T-helper 22 cell (primary cell): ENCODE results near the gene ALDH1B1.

ENCODE experiments used
- DNase-seq: peaks from one replicate; pipeline ENCODE4 v3.0.0-alpha.2; 2020; ENCODE audit warnings: low read depth

The ALDH1B1 gene

DNA sequence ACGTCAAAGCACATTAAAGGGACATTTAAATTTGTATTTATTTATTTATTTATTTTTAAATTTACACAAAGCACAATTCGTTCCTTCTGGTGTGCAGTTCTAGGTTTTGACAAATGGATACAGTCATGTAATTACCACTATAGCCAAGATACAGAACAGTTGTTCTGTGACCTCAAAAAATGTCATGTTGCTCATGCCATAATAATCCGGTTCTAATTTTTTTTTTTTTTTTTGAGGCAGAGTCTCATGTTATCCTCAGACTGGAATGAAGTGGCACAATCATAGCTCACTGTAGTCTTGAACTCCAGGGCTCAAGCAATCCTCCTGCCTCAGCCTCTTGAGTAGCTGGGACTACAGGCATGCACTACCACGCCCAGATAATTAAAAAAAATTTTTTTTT, 24.0 kb downstream of the ALDH1B1 start:
- no peak for DNase-seq

DNA sequence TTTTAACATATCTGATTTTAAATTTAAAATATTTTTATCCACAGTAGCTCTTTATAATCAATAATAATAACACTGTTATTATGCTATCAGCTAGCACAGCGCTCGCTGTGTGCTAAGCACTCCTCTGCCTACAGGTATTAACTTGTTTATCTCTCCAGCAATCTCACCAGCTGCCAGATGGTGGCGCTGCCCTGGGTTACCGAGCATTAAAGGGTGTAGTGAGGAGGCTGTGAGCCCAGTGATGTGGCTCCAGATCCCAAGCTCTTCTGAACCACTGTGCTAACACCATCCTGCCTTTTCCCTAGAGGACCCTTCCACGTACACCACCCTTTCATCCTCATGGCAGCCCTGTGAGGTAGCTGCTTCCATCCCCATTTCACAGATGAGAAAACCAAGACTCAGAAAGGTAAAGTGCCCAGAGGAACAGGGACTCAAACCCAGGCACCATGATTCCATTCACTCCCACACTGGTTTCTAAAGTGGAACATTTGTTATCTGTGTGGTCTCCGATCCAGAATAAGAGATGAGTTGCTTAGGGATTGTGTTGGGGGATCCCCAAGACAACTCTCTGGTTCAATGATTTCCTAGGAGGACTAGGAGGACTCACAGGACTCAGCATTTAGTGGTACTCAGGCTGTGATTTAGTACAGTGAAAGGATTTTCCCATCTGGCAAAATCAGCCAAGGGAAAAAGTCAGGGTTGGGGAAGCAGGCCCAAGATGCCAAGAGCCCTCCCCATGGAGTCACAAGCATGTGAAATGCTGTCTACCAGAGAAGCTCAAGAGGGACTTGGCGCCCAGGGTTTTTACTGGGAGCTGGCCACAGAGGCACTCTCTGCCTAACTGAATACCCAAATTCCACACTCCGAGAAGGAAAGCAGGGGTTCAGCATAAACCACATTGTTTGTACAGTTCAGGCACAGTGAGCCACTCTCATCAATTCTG, 24.8 kb downstream of the ALDH1B1 start:
- DNase-seq = no peak

DNA sequence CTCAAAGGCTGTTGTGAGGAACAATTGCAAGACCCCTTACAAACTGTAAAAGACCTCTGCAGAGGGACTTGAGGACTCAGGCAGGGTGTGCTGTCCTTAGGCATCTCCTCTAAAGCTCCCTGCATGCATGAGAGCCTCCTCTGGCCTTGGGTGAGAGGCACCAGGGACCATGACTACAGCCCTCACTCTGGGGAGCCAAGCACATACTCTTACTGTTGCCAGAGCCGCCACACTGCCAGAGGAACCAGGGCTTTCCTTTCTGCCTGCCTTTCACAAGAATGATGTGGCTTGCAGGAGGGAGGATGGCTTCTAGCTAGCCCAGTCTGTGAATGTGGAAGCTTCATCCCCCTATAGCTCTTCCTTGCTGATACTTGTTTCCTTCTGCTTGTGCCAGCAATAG, 25.9 kb downstream of the ALDH1B1 start:
- DNase-seq = no peak

DNA sequence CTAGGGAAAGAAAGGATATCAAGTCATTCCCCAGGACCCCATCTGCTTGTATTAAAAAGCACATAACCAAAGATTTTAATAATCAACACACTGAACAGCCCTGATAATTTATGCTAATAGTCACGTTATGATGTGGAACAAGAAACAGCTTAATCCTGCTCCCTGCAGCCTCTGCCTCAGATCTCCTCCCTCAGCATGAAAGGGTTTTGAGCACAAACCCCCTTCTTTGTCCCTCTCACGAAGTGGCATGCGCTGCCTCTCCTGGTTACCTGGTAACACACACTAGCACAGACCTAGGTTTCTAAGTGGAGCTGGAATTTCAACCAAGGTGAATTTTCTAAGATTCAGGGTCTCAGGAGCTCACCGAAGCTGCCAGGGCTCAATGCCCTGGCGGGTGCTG, 26.7 kb downstream of the ALDH1B1 start:
- DNase-seq = no peak

DNA sequence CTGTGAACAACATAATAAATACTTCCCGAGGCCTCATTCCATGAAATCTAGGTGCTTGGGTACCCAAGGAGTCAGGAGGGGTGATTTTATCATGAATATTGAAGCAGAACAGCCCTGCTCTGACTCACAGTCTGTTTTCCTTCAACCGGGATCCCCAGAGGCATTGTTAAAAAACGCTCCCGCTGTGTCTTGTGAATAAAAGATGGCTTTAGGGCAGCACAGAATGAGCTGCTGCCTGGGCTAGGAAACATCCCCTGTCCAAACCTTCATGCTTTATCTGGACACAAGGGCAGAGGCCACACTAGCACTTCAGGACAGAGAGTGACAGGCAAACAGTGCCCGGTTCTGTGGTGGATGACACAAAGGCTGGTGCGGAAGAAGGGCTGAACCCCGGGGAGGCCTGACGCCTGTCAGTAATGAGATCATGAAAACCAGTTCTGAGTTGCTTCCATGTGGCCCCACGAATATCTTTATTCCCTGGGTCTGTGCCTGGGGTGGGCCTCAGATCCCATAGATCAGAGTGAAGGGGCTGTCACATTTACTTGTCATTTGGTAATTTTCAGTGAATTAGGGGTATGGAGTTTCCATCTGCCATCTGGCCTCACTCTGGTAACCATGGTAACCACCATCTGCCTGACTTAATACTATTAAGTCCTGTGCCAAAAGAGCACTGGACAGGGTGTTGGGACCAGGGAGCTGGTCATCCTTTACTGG, 29.2 kb downstream of the ALDH1B1 start:
- DNase-seq = no peak

DNA sequence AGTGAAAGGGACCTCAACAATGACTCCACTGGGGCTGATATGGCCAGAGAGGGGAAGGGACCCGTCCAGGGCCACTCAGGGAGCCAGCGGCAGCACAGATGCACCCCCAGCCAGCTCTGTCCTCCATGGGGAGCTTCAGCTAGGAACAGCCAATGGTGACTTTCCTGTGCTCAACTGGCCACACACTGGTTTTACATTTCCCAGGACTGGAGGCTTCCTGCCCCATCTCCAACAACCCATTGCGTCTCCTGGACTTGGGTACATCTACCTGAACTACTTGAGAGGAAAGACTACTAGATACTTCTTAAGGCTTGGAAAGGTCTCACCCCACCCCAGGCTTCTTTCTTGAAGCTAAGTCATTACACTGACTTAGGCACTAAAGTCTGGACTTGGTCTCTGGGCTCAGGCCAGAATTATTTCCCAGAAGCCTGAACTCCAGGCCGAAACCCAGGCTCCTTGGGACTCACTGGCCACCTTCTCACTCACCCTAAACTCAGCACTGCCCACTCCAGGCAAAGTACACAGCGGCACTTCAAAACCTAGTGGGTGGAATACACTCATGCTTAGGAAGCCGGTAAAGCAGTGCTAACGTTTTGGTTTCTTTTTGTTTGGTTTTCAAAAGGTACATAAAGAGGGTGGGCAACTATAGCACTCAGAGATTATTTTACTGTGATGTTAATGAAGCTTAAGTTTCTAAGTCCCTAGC, 30.2 kb downstream of the ALDH1B1 start:
- no peak for DNase-seq

DNA sequence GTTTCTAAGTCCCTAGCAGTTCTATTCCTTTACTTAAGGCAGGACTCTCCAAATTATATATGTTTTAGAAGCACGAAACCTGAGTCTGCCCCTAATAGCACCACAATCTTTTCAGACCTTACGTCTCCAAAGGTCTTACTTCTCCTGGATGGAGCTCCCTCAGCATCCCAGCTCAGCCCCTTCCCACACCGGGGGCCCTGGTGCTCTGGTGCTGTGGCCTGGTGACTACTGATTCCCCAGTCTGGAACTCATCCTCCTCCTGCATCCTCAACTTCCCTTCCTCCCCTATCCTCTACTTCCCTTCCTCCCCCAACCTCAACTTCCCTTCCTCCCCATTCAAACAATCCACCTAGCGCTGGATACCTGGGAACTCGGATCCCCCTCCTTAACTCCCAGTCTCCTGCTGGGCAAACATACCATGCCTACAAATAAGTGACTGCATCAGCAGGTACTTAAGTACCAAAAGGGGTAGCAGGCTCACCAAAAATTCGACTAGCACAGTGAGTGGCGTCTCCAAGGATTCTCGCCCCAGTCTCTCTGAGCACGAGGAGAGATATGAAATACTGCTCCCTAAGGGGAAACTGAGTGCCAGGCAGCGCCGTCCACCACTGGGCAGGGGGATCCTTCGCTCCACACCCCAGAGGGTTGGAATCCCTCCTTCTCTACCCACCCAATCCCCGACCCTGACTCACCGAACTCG, 30.9 kb downstream of the ALDH1B1 start:
- no peak for DNase-seq

DNA sequence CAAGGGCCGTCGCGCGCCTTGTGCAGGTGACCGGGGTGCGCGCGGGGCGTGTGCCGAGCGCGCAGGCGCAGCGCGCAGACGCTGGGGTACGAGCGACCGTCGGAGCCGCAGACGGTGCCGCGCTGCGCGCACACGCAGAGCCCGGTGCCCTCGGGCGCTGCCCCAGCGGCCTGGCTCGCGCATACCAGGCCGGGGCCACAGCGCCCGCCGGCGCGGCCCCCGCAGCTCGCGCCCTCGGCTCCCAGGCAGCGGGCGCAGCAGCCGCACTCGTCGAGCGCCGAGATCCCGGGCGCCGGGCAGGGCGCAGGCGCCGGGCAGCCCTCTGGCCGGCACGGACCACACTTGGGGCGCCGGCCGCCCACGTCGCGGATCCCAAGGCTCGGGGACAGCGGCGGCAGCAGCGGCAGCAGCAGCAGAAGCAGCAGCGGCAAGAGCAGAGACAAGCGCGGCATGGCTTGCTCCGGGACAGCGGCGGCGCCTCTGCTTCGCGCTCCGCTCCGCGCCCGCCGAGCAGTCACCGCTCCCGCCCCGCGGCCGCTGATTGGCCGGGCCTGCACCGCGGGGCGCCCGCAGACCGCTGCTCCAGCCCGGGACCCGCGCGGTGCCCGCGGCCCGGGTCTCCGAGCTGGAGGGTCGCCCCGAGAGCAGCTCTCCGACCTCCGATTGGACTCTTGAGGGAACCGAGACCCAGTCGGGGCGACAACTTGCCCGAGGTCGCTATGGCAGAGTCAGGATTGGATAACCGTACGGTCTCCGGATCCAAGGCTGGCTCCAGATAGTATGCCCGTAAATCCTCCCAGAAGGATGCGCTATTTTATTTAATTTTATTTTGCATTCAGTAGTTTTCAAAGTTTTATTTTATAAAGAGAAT, 31.7 kb downstream of the ALDH1B1 start, which contains the start of gene IGFBPL1:
Gene IGFBPL1 (minus strand): TSS at position 482 of the 871 bp plus-strand sequence. CDS start 30 bp downstream, at position 452.
- DNase-seq = no peak

DNA sequence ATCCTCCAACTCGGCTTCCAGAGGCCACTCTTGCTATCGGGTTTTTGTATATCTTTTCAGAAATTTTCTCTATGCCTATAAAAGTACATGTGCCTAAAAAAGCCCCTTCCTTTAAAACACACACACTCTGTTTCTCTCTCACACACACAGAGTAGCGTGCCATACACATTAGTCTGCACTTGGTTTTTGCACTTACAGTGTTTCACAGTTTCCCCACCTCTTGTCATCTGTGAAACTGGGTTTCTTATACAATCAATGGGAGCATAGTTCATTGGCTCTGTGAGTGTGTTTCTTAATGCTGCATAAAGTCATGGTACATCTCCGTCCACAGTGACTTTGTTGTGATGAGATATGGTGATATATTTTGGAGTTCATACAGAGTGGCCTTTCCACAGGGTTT, 32.4 kb downstream of the ALDH1B1 start:
- DNase-seq = no peak

DNA sequence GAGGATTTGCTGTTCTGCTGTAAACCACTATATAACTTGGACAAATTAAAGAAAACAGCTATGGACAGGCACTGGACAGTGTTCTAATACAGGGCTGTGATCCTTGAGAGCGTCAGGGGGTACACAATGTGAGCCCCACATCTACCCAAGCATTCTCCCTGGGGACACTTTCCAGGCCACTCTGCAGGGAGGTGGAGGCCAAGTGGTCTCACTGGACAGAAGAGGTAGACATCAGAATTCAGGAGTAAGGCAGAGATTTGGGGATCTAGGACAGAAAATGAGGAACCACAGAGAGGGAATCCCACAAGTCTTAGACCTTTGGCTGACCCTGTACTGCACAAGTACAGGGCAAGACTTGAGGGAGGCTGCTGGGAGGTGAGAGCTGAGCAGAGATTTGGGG, 35.6 kb downstream of the ALDH1B1 start:
- DNase-seq = no peak

DNA sequence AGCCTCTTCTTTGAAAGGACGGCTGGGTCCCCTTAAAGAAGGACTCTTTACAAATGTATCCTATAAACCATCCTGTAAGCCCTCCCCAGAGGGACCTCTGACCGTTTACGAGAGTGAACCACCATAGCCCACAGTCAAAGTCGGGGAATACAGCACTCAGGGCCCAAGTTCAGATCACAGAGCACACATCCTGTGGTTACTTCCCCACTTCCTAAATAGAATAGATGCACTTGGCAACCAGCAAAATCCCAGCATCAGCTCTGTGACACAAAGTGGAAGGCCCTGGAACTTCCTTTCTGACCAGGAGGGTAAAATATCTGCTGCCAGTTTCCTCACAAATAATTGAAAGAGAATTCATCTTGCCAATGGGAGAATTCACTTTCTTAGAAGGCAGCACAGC, 38.6 kb downstream of the ALDH1B1 start:
- DNase-seq = no peak

DNA sequence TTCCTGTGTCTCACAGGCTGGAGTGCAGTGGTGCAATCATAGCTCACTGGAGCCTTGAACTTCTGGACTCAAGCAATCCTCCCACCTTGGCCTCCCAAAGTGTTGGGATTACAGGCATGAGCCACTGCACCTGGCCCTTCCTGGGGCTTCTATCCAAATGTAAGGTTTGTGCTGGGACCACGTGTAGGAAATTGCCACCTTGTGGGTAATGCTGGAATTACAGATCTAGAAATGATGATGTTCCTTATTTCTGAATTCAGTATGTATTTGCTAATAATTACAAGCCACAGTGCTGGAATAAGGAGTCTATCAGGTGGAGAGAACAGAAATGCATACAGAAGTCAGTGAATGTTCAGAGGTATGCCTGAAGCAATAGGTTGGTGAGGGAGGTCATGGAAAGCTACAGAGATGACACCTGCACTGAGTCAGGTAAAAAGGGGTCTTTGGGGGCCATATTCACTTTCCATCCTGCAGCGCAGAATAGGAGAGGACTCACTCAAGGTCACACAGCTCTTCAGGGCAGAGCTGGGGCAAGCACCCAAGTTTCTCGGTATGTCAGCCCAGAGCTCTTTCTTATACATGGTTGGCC, 40.5 kb downstream of the ALDH1B1 start:
- no peak for DNase-seq

DNA sequence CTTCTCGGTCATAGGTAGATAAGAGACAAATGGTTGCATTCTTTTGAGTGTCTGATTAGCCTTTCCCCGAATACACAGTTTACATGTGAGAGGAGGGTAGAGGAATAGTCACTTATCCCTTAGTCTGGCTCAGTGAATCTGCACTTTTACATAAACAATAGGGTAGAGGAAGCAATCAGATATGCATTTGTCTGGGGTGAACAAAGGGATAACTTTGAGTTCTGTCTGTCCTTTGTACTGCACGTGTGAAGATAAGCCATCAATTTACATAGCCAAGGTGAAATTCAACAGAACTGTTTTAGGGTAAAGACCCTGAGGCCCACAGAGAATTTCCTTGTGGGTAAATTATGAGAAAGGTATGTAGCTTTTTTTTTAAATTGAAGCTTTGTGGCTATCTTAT, 41.9 kb downstream of the ALDH1B1 start:
- DNase-seq = no peak

DNA sequence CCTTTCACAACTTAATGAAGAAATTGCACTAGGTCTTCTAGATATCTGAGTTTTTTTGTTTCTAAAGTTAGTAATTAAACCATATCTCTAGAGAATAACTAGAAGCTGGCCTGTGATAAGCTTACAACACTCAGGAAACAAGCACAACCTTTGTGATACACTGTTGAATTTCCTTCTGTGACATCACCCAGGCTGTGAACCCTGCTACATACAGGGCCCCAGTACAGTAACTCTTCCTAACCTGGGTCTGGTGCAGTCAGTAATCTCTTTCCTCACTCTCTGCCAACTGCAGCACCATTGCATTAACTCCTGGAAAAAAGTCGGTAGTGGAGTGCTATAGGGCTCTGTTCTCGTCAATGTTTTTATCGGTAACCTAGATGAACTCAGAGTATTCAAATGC, 42.4 kb downstream of the ALDH1B1 start:
- no peak for DNase-seq

DNA sequence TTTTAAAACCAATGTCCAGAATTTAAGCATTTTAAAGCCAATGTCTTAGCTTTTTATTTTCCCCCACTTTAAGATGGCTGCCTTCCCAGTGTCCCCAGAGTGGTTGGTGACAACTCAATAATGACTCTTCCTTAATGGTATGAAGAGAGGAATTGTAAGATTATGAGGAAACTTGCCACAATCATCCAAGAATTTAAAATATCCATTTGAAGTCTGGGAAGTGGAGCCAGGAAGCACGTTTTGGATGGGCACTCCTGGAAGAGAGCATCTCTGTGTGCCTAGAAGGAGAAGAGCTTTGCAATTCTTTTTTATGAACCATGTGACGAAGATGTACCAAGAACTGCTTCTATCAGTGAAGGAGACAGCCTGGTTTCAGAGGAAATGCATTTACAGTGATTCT, 43.0 kb downstream of the ALDH1B1 start:
- no peak for DNase-seq

DNA sequence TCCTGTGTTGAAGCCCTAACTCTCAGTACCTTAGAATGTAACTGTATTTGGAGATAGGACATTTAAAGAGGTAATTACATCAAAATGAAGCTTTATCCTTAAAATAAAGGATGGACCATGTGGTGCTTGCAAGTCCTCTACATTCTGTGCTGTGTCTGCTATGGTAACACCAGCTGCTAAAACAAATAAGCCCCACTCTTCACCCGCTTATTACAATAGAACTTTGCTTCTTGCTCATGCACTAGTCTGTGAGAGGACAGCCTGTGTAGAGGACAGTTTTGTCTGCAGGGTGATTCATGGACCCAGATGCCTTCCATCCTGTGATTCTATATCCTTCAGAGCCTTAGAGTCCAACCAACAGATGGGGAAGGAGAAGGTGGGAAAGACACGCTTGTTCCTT, 44.2 kb downstream of the ALDH1B1 start:
- no peak for DNase-seq

DNA sequence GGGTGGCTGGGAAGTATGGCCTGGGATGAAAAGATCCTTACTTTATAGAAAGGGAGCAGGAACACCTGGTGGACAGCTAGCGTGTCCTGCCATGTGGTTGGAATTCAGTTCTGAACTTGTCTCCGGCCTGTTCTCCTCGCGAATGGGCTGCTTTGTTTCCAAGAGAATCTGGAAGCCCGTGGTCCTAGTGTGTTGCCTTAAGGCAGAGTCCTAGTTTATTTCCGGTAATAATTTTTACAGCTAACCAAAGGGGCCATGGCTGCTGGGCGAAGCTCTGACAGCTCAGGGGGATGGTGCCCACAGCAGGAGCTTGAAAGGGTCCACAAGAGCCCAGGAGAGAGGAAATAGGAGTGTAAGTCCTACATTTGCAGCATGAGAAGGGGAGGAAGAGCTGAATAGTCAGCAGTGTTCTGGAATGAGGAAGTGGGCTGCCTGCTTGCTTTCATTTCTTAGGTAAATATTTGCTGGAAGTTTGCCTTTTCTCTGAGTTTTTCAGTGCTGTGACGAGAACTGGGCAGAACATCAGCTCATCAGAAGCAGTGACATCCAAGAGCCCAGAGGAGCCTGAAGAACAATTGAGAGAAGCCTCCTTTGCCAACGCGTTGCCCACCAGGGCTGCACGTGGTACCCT, 44.8 kb downstream of the ALDH1B1 start:
- DNase-seq = no peak

DNA sequence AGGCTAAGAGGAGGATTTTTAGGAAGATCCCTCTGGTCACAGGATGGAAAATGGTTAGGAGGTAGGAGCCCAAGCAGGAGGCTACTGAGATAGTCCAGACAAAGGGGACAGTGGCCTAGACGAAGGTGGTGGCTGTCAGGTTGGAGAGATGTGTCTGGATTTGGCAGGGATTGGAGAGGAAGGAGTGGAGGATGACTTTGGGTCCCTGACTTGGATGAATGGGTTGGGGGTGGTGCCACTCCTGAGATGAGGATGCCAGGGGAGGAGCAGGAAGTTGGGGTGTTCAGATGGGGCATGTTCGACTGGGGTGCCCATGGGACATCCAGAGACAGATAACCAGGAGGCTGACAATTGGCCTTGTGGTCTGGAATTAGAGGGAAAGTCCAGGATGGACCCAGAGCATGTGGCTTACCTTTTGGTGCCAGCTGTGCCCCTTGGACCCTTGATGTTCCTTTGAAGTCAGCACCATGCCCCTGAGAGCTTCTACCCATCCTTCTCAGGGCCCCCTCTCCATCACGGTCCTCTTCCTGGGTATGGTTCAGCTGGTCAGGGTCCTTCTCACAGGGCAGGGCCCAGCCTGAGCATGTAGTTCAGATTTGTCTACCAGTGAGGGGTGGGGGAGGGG, 46.9 kb downstream of the ALDH1B1 start:
- no peak for DNase-seq

DNA sequence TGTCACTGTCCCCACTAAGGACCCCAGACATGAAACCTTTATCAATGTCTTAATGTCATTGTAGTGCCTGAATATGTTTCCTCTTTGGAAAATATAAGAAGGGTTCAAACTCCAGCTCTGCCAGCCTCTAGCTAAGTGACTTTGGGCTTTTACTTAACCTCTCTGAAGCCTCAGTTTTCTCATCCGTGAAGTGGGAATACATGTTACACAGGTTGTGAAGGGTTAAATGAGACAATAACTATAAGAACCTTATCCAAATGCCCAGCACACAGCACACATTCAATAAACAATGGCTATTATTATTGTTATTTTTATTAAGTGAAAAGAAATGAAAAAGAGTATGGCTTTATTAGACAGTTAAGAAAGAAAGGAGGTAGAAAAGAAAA, 47.4 kb downstream of the ALDH1B1 start:
- DNase-seq = no peak

DNA sequence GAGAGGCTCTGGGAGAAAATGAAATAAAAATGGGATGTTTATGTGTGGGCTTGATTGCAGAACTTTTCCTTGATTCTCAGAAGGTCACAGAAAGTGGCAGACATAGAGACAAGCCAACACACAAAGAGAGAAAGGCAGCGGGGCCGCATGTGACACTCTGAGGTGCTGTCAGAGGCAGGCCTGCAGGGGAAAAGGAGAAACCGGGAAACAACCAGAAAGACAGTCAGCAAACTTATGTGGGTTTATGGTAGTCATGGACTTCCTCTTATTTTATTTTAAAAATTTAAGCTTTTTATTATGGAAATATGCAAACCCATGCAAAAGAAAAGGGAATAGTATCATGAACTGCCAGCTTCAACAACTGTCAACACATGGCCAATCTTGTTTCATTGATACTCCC, 48.0 kb downstream of the ALDH1B1 start:
- no peak for DNase-seq
